Common myeloid progenitor, CD34-positive (primary cell): ENCODE data around the gene P2RX4.
"Not testable (repeated sequence)": the region's sequence is repeated elsewhere in the genome, so short reads cannot be mapped to it uniquely, and the experiment has no call there.

Experiments used
- CTCF ChIA-PET: fragments of 350-600 bp; sonication (Branson Sonifier 250); formaldehyde crosslinking; loops from one replicate; lab custom pipeline; 2021; ENCODE audit warnings: antibody characterized with exemption; lab: Charles Lee
- POLR2A ChIA-PET: fragments of 350-600 bp; sonication (Branson Sonifier 250); formaldehyde crosslinking; loops from one replicate; lab custom pipeline; 2021; ENCODE audit warnings: antibody characterized with exemption; lab: Charles Lee
- DNase-seq, 3 donors: peaks; one replicate each; pipeline versions ENCODE4 v3.0.0 to v3.0.0-alpha.2; 2013
- H3K27ac ChIP-seq, 2 experiments: 1 replicate in 1 of 2; 2 replicates in 1 of 2; pipeline ENCODE4 v1.7.0; 2013; ENCODE audit warnings: inconsistent platforms in 2 of 2, low read length in 2 of 2, mild to moderate bottlenecking in 2 of 2, low read depth in 1 of 2, moderate library complexity in 1 of 2; ENCODE audit not compliant: severe bottlenecking in 2 of 2, insufficient read depth in 1 of 2, poor library complexity in 1 of 2
- H3K27me3 ChIP-seq, 5 experiments: replicated peaks in 2 of 5; 1 replicate in 3 of 5; 2 replicates in 2 of 5; pipeline versions ENCODE4 v1.6.1 to v1.7.0; 2013; ENCODE audit warnings: low read length in 4 of 5, mild to moderate bottlenecking in 2 of 5, moderate library complexity in 2 of 5, inconsistent platforms in 1 of 5; ENCODE audit not compliant: insufficient read depth in 5 of 5, control insufficient read depth in 4 of 5
- H3K36me3 ChIP-seq, 4 experiments: 1 replicate in 2 of 4; 2 replicates in 2 of 4; pipeline versions ENCODE4 v1.6.1 to v1.7.0; 2013; ENCODE audit warnings: low read length in 3 of 4, control low read depth in 1 of 4, mild to moderate bottlenecking in 1 of 4; ENCODE audit not compliant: control insufficient read depth in 4 of 4, insufficient read depth in 4 of 4
- H3K4me1 ChIP-seq, 4 experiments: 1 replicate in 3 of 4; 2 replicates in 1 of 4; pipeline versions ENCODE4 v1.6.1 to v1.7.1; 2013; ENCODE audit warnings: low read length in 3 of 4, mild to moderate bottlenecking in 3 of 4, control low read depth in 1 of 4, inconsistent platforms in 1 of 4, moderate library complexity in 1 of 4; ENCODE audit not compliant: control insufficient read depth in 4 of 4, insufficient read depth in 4 of 4; ENCODE audit errors: control extremely low read depth in 1 of 4
- H3K4me3 ChIP-seq, 7 experiments: 1 replicate in 4 of 7; 2 replicates in 3 of 7; pipeline versions ENCODE4 v1.5.1 to v1.7.0; 2013; ENCODE audit warnings: mild to moderate bottlenecking in 7 of 7, low read length in 6 of 7, moderate library complexity in 6 of 7, inconsistent platforms in 2 of 7, low read depth in 2 of 7, control low read depth in 1 of 7; ENCODE audit not compliant: insufficient read depth in 4 of 7, control insufficient read depth in 1 of 7; ENCODE audit errors: extremely low read depth in 1 of 7
- H3K9me3 ChIP-seq, 5 experiments: 1 replicate in 4 of 5; 2 replicates in 1 of 5; pipeline versions ENCODE4 v1.6.1 to v1.7.1; 2013; ENCODE audit warnings: low read length in 4 of 5, mild to moderate bottlenecking in 2 of 5, inconsistent platforms in 1 of 5, low read depth in 1 of 5, moderate library complexity in 1 of 5; ENCODE audit not compliant: control insufficient read depth in 4 of 5, insufficient read depth in 2 of 5; ENCODE audit errors: control extremely low read depth in 1 of 5
- WGBS: methylation state at CpG from one replicate; pipeline ENCODE4 v1.1.5; 2013; ENCODE audit not compliant: insufficient coverage; 5-methylcytosine and 5-hydroxymethylcytosine counted together

The P2RX4 gene

GRCh38 chr12:121279071-121279375 lies 69.1 kb downstream of the P2RX4 start:
- H3K27ac ChIP-seq, result no peak overlapping the region
- no peak overlapping the region for H3K4me3 ChIP-seq
- H3K4me1 ChIP-seq, result peaks cover 0 to 1% (median 0%) of the 10 kb centered on the region in 4 experiments
- peaks cover 4 to 35% (median 24%) of the 10 kb centered on the region in 4 experiments for H3K36me3 ChIP-seq
- ChIA-PET POLR2A (no interaction called here), CTCF (no interaction called here)
- WGBS, result 98% methylated on average over 9 of the region's 13 CpGs
- DNase-seq, result no peak
- no peaks in the 10 kb centered on the region for H3K27me3 ChIP-seq
- no peaks in the 10 kb centered on the region for H3K9me3 ChIP-seq

GRCh38 chr12:121279507-121279915 lies 69.6 kb downstream of the P2RX4 start:
- WGBS, result 70% methylated on average over 10 of the region's 10 CpGs
- POLR2A ChIA-PET, result no interaction called here
- no peak overlapping the region for H3K27ac ChIP-seq
- CTCF ChIA-PET, result interaction anchor here (0.6 kb wide), 1 partner anchor 82 kb away, joined by 3 read pairs; no protein-coding TSS in a partner anchor
- peaks cover 5 to 31% (median 22%) of the 10 kb centered on the region in 4 experiments for H3K36me3 ChIP-seq
- H3K4me3 ChIP-seq, result no peak overlapping the region
- no peaks in the 10 kb centered on the region for H3K9me3 ChIP-seq
- H3K27me3 ChIP-seq, result no peaks in the 10 kb centered on the region
- peaks cover 0 to 1% (median 0%) of the 10 kb centered on the region in 4 experiments for H3K4me1 ChIP-seq
- DNase-seq, result no peak

- WGBS, result 95% methylated on average over 9 of the region's 11 CpGs
- H3K27me3 ChIP-seq, H3K9me3 ChIP-seq, H3K4me1 ChIP-seq, H3K4me3 ChIP-seq, POLR2A ChIA-PET, H3K27ac ChIP-seq, CTCF ChIA-PET, DNase-seq: not testable (repeated sequence)
- peaks cover 9 to 33% (median 22%) of the 10 kb centered on the region in 4 experiments for H3K36me3 ChIP-seq
These were observed 70.6 kb downstream of the P2RX4 start for GRCh38 chr12:121280531-121280930.

- POLR2A ChIA-PET, H3K4me1 ChIP-seq: not testable (repeated sequence)
- 100% methylated on average over 8 of the region's 14 CpGs for WGBS
These were observed 71.2 kb downstream of the P2RX4 start for GRCh38 chr12:121281116-121281515.

GRCh38 chr12:121282072-121282742 lies 72.3 kb downstream of the P2RX4 start:
- Histone ChIP-seq H3K27ac (no peak overlapping the region), H3K36me3 (peaks cover 9 to 37% (median 20%) of the 10 kb centered on the region in 4 experiments)
- WGBS, result 95% methylated on average over 8 of the region's 10 CpGs

More at GRCh38 chr12:121281116-121281515, 71.2 kb downstream of the P2RX4 start:
- H3K27me3 ChIP-seq, H3K27ac ChIP-seq, H3K4me3 ChIP-seq, DNase-seq, CTCF ChIA-PET, H3K9me3 ChIP-seq: not testable (repeated sequence)
- H3K36me3 ChIP-seq, result peaks cover 9 to 37% (median 22%) of the 10 kb centered on the region in 4 experiments

GRCh38 chr12:121282910-121283309 lies 73.0 kb downstream of the P2RX4 start:
- H3K9me3 ChIP-seq, H3K27ac ChIP-seq, DNase-seq, H3K4me3 ChIP-seq, H3K4me1 ChIP-seq, POLR2A ChIA-PET, CTCF ChIA-PET, H3K27me3 ChIP-seq: not testable (repeated sequence)
- H3K36me3 ChIP-seq, result peaks cover 9 to 34% (median 18%) of the 10 kb centered on the region in 4 experiments
- 89% methylated on average over 9 of the region's 11 CpGs for WGBS

More at GRCh38 chr12:121282072-121282742, 72.3 kb downstream of the P2RX4 start:
- H3K4me3 ChIP-seq, result no peak overlapping the region
- no peak for DNase-seq
- ChIA-PET CTCF (no interaction called here), POLR2A (no interaction called here)
- peaks cover under 1 to 2% (median 1%) of the 10 kb centered on the region in 4 experiments for H3K4me1 ChIP-seq
- H3K27me3 ChIP-seq, result no peaks in the 10 kb centered on the region
- H3K9me3 ChIP-seq, result no peaks in the 10 kb centered on the region

GRCh38 chr12:121283388-121283787 lies 73.5 kb downstream of the P2RX4 start:
- Histone ChIP-seq H3K9me3 (no peaks in the 10 kb centered on the region), H3K27me3 (no peaks in the 10 kb centered on the region), H3K4me3 (no peak overlapping the region), H3K27ac (no peak overlapping the region), H3K36me3 (peaks cover 9 to 34% (median 18%) of the 10 kb centered on the region in 4 experiments), H3K4me1 (peaks cover 0 to 12% (median 8%) of the 10 kb centered on the region in 4 experiments)
- POLR2A ChIA-PET, result no interaction called here
- CTCF ChIA-PET, result no interaction called here
- DNase-seq, result no peak
- 94% methylated on average over 5 of the region's 5 CpGs for WGBS
